K562 (cell line): ENCODE results near the gene COPG2. TPM values are rescaled to one million over a fixed set of nuclear protein-coding genes. Genes with fewer than 3 reads are reported as not detected.

Experiments used
- ATAC-seq: fragments of 200-7000 bp; cut with Tn5 transposase; 3 replicates; pipeline ENCODE4 v1.9.1; 2020; ENCODE audit warnings: moderate library complexity
- BruUV-seq: library from RNA; stranded (reverse); fragments of 400-500 nt; replicated peaks from 2 replicates; lab custom pipeline; 2021; lab: Mats Ljungman, UMichigan
- CTCF ChIA-PET: fragments of 300-600 bp; formaldehyde crosslinking; extraction: SDS; loops from one replicate; lab custom pipeline; 2021; ENCODE audit warnings: low intra/inter-chr PET ratio; lab: Yijun Ruan, JAX
- POLR2A ChIA-PET: fragments of 300-600, 350-650 bp; sonication (Branson Sonifier 250); formaldehyde crosslinking; extraction: SDS; loops from one replicate; lab custom pipeline; 2021; ENCODE audit warnings: antibody characterized with exemption, inconsistent platforms; lab: Yijun Ruan, JAX
- DNase-seq, 4 experiments: peaks; one replicate each; pipeline versions ENCODE4 v3.0.0 to v3.0.0-alpha.2; 2011 to 2018; ENCODE audit warnings: low spot score in 3 of 4, mixed read lengths in 3 of 4; ENCODE audit errors: extremely low read depth in 1 of 4
- FAIRE-seq: peaks from 2 replicates; lab custom pipeline; 2011; peaks lifted over from hg19 to GRCh38; lab: Jason Lieb, UNC
- H2AFZ ChIP-seq: 2 replicates; pipeline ENCODE4 v1.6.0; 2011; ENCODE audit warnings: low read depth, low read length, control low read depth, inconsistent platforms
- H3K27ac ChIP-seq: fragments of 200-600 bp; 3 replicates; pipeline ENCODE4 v1.8.0; 2011; ENCODE audit warnings: low read depth, mild to moderate bottlenecking, control low read depth, inconsistent platforms, low read length, moderate library complexity, mixed read lengths; ENCODE audit errors: extremely low read depth
- H3K27me3 ChIP-seq, 2 experiments: fragments of 300-600 bp in 1 of 2; 2 replicates in 1 of 2; 3 replicates in 1 of 2; pipeline versions ENCODE4 v1.6.0 to v1.8.0; 2011; ENCODE audit warnings: inconsistent platforms in 2 of 2, low read length in 2 of 2, mild to moderate bottlenecking in 1 of 2, mixed read lengths in 1 of 2, moderate library complexity in 1 of 2; ENCODE audit not compliant: control insufficient read depth in 2 of 2, insufficient read depth in 2 of 2
- H3K36me3 ChIP-seq: fragments of 300-600 bp; 3 replicates; pipeline ENCODE4 v1.8.0; 2011; ENCODE audit warnings: mild to moderate bottlenecking, low read length, inconsistent platforms; ENCODE audit not compliant: control insufficient read depth, insufficient read depth
- H3K4me1 ChIP-seq, 2 experiments: fragments of 200-600 bp in 1 of 2; replicated peaks in 1 of 2; 2 replicates in 1 of 2; 3 replicates in 1 of 2; pipeline versions ENCODE4 v1.5.1 to v1.8.0; 2011; ENCODE audit warnings: inconsistent platforms in 2 of 2, low read length in 2 of 2, mild to moderate bottlenecking in 1 of 2, mixed read lengths in 1 of 2, moderate library complexity in 1 of 2; ENCODE audit not compliant: control insufficient read depth in 2 of 2, insufficient read depth in 2 of 2
- H3K4me2 ChIP-seq: 2 replicates; pipeline ENCODE4 v1.6.1; 2011; ENCODE audit warnings: low read length, control low read depth, inconsistent platforms, mixed read lengths; ENCODE audit not compliant: insufficient read depth
- H3K4me3 ChIP-seq: fragments of 200-600 bp; sonication (generic), shearing (Covaris generic); 2 replicates; pipeline ENCODE4 v1.5.1; 2016; ENCODE audit warnings: control low read depth, inconsistent platforms
- H3K79me2 ChIP-seq: fragments of 200-600 bp; 3 replicates; pipeline ENCODE4 v1.8.0; 2011; ENCODE audit warnings: low read length, inconsistent platforms; ENCODE audit not compliant: control insufficient read depth, insufficient read depth
- H3K9ac ChIP-seq, 2 experiments: 2 replicates each; pipeline versions ENCODE4 v1.6.0 to v1.6.1; 2011; ENCODE audit warnings: low read depth in 2 of 2, low read length in 2 of 2, control low read depth in 1 of 2, inconsistent platforms in 1 of 2, mild to moderate bottlenecking in 1 of 2, mixed read lengths in 1 of 2; ENCODE audit not compliant: insufficient read depth in 1 of 2
- H3K9me1 ChIP-seq: one replicate; pipeline ENCODE4 v1.6.0; 2011; ENCODE audit warnings: inconsistent platforms, mild to moderate bottlenecking, low read length, moderate library complexity; ENCODE audit not compliant: control insufficient read depth, insufficient read depth
- H3K9me3 ChIP-seq: replicated peaks from 2 replicates; pipeline ENCODE4 v1.5.1; 2011; ENCODE audit warnings: low read depth, low read length, inconsistent platforms; ENCODE audit not compliant: control insufficient read depth, insufficient read depth
- H4K20me1 ChIP-seq: replicated peaks from 2 replicates; pipeline ENCODE4 v1.6.1; 2011; ENCODE audit warnings: low read length, inconsistent platforms, mixed read lengths; ENCODE audit not compliant: control insufficient read depth, insufficient read depth
- C11orf30 ChIP-seq: fragments of 450-650 bp; IDR thresholded peaks from 2 replicates; pipeline ENCODE4 v1.6.1; 2016; ENCODE audit warnings: low read depth, mild to moderate bottlenecking
- HNRNPH1 ChIP-seq: fragments of 200-400 bp; formaldehyde crosslinking; optimal IDR thresholded peaks from 2 replicates; pipeline ENCODE3; 2017; ENCODE audit warnings: low read depth, mild to moderate bottlenecking, low read length, moderate library complexity
- MAFF ChIP-seq: IDR thresholded peaks from 2 replicates; pipeline ENCODE4 v1.6.1; 2012; ENCODE audit warnings: low read length, improper control_type of control experiment
- MAFG ChIP-seq: fragments of 450-650 bp; conservative IDR thresholded peaks from 2 replicates; pipeline ENCODE4 v1.6.1; 2016; ENCODE audit warnings: missing genetic modification characterization, missing compliant biosample characterization
- MAFK ChIP-seq: IDR thresholded peaks from 2 replicates; pipeline ENCODE4 v1.6.1; 2011; ENCODE audit warnings: low read length, improper control_type of control experiment
- NFE2 ChIP-seq: IDR thresholded peaks from 2 replicates; pipeline ENCODE4 v1.6.1; 2014; ENCODE audit warnings: antibody characterized with exemption, low read depth
- PCBP2 ChIP-seq: fragments of 200-400 bp; formaldehyde crosslinking; IDR thresholded peaks from 2 replicates; pipeline ENCODE4 v1.6.1; 2018; ENCODE audit warnings: low read length, low read depth, mild to moderate bottlenecking, moderate library complexity; ENCODE audit not compliant: poor library complexity, severe bottlenecking
- RBFOX2 ChIP-seq: fragments of 200-400 bp; formaldehyde crosslinking; IDR thresholded peaks from 2 replicates; pipeline ENCODE4 v1.6.1; 2017; ENCODE audit warnings: low read depth, mild to moderate bottlenecking, low read length, moderate library complexity
- SUPT5H ChIP-seq: fragments of 450-650 bp; IDR thresholded peaks from 2 replicates; pipeline ENCODE4 v1.6.1; 2016
- ZNF316 ChIP-seq: fragments of 450-650 bp; IDR thresholded peaks from 2 replicates; pipeline ENCODE4 v1.6.1; 2016
- ZNF584 ChIP-seq: fragments of 200-800 bp; sonication (Bioruptor generic); IDR thresholded peaks from 2 replicates; pipeline ENCODE4 v1.6.1; 2016; ENCODE audit warnings: low read depth, mild to moderate bottlenecking, missing genetic modification characterization, missing compliant biosample characterization
- ZNF766 ChIP-seq: fragments of 200-800 bp; sonication (Bioruptor generic); conservative IDR thresholded peaks from 2 replicates; pipeline ENCODE4 v1.6.1; 2016; ENCODE audit warnings: missing genetic modification characterization, missing compliant biosample characterization
- WGBS: fragments of 100-300 bp; shearing (Covaris generic); methylation state at CpG from one replicate; pipeline ENCODE4 v1.1.6; 2016; ENCODE audit warnings: low coverage, mixed read lengths; ENCODE audit not compliant: insufficient coverage; ENCODE audit errors: missing lambda C conversion rate; 5-methylcytosine and 5-hydroxymethylcytosine counted together
- in situ Hi-C: fragments of 300-500 bp; cut with MboI; formaldehyde crosslinking; loops from 4 replicates; pipeline ENCODE4 v1.15.0; 2018; ENCODE audit warnings: inconsistent platforms, mixed read lengths
- intact Hi-C: fragments of 100-400 bp; cut with micrococcal nuclease; formaldehyde crosslinking; loops from 2 replicates; pipeline ENCODE4 v1.14.2; 2022
- polyA plus RNA-seq, 8 experiments: library from polyadenylated mRNA; depleted of rRNA in 4 of 8; stranded (reverse) in 5 of 8; unstranded in 3 of 8; fragments of >200 nt; fragmentation: Nextera tagmentation in 2 of 8; fragmentation: Illumina TruSeq in 1 of 8; extraction: Ambion mirVana in 2 of 8; extraction: Trizol in 1 of 8; gene quantifications; 2 replicates each; pipeline versions ENCODE4 v1.2.1 to v1.2.3, GENCODE V29; 2011 to 2014; ENCODE audit warnings: inconsistent platforms in 1 of 8, missing spikeins in 1 of 8
- total RNA-seq, 7 experiments: library from RNA; depleted of rRNA in 6 of 7; stranded (reverse); fragments of >200 nt in 6 of 7; fragmentation: Illumina TruSeq in 2 of 7; extraction: Trizol in 2 of 7; gene quantifications; 2 replicates each; pipeline versions ENCODE4 v1.2.1 to v1.2.3, GENCODE V29; 2011 to 2021; ENCODE audit warnings: low replicate concordance in 1 of 7

Gene COPG2
- total and polyA plus RNA-seq, 9 of the 15 experiments (the other 6 are each of a cell fraction or from before 2014, with no cell fraction given), result 6.6 to 104 (median 32.5) TPM

DNA sequence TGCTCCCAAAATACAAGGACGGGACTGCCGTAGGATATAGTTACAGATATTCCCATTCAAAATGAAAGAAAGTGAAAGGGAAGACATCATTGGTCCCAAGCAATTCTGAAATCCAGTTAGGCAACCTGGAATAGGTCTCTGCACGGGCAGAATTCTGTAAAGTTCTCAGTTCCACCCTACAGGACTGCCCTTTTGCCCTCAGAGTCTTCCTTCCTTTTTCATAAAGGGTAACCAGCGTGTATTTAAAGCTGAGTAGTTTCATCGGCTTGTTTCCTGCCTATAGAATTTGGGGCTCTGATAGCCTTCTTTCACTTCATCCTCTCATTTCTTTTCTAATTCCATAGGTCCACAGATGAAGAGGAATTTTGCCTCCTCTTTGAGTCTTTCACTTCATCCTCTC is 20.0 kb downstream of the COPG2 start:
- FAIRE-seq (no peak), ATAC-seq (no peak), DNase-seq (no peak)
- H3K27me3 ChIP-seq, result no peaks in the 10 kb centered on the region
- WGBS, result 92% methylated on average over 5 of the region's 5 CpGs
- no peaks in the 10 kb centered on the region for H4K20me1 ChIP-seq
- H3K36me3 ChIP-seq, result peaks cover 16% of the 10 kb centered on the region; the same call in 2 of the 3 replicates
- no peaks in the 10 kb centered on the region for H3K9me1 ChIP-seq
- no peaks in the 10 kb centered on the region for H3K79me2 ChIP-seq
- in situ Hi-C loops (no loop called here), intact Hi-C loops (no loop called here)
- no peak overlapping the region for H3K4me3 ChIP-seq
- ChIA-PET CTCF (no interaction called here), POLR2A (no interaction called here)
- H3K4me1 ChIP-seq, result no peaks in the 10 kb centered on the region
- 0 out of 2 replicates have a peak, but pooled peaks have one; percentile 60 for TF ChIP-seq ZNF584 (CRISPR knock-in tag)
- TF ChIP-seq PCBP2, result no peak
- TF ChIP-seq HNRNPH1, result no peak
- no peak for TF ChIP-seq ZNF766 (CRISPR knock-in tag)
- no peaks in the 10 kb centered on the region for H3K9me3 ChIP-seq
- H3K4me2 ChIP-seq, result no peak overlapping the region
- H3K9ac ChIP-seq, result no peak overlapping the region
- no TSS peak for BruUV-seq
- no peak overlapping the region for H3K27ac ChIP-seq
- H2AFZ ChIP-seq, result no peak overlapping the region

DNA sequence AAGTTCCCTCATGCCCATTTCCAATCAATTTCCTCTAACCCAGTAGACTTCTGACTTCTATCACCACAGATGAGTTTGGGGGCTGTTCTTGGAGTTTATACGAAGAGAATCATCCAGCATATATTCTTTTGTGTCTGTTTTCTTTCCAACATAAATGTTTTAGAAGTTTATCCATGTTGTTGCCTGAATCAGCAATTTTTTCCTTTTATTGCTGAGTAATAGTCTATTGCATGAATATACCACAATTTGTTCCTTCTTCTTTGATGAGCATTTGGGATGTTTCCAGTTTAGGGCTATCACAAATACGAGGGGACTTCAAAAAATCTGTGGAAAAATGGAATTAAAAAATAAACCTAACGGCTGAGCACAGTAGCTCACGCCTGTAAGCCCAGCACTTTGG is 26.2 kb downstream of the COPG2 start:
- H3K9me3 ChIP-seq, result peaks cover 4% of the 10 kb centered on the region
- DNase-seq (no peak), FAIRE-seq (no peak), ATAC-seq (no peak)
- H3K27me3 ChIP-seq, result no peaks in the 10 kb centered on the region
- no peaks in the 10 kb centered on the region for H4K20me1 ChIP-seq
- H2AFZ ChIP-seq, result no peak overlapping the region
- no peaks in the 10 kb centered on the region for H3K79me2 ChIP-seq
- H3K4me2 ChIP-seq, result no peak overlapping the region
- H3K36me3 ChIP-seq, result peaks cover 5% of the 10 kb centered on the region; the same call in 1 of the 3 replicates
- in situ Hi-C loops (no loop called here), intact Hi-C loops (no loop called here)
- no peaks in the 10 kb centered on the region for H3K9me1 ChIP-seq
- 84% methylated on average over 4 of the region's 4 CpGs for WGBS
- ChIA-PET CTCF (no interaction called here), POLR2A (no interaction called here)
- no peak overlapping the region for H3K27ac ChIP-seq
- no peaks in the 10 kb centered on the region for H3K4me1 ChIP-seq
- H3K9ac ChIP-seq, result no peak overlapping the region
- no peak overlapping the region for H3K4me3 ChIP-seq
- peak; percentile 79 for TF ChIP-seq MAFG
- peak; percentile 84 for TF ChIP-seq C11orf30
- no peak for TF ChIP-seq SUPT5H
- TF ChIP-seq RBFOX2, result no peak
- peak; percentile 69 for TF ChIP-seq MAFK
- peak; percentile 73 for TF ChIP-seq MAFF
- peak; percentile 96 for TF ChIP-seq ZNF316
- TF ChIP-seq NFE2, result peak; percentile 25; the same call in 1 of the 2 replicates
- no TSS peak for BruUV-seq
